GM21423 (cell line): ENCODE results near the gene POGLUT2.

ENCODE experiments used
- ATAC-seq: cut with Tn5 transposase; IDR thresholded peaks from one replicate; pipeline ENCODE4 v1.9.1; 2021; ENCODE audit warnings: mild to moderate bottlenecking, moderate library complexity; ENCODE audit not compliant: unreplicated experiment

Gene POGLUT2

GRCh38 chr13:102770435-102770834 lies 28.3 kb downstream of the POGLUT2 start:
- no peak for ATAC-seq

- ATAC-seq: no peak
These were observed 29.1 kb downstream of the POGLUT2 start for GRCh38 chr13:102769679-102770078.

GRCh38 chr13:102768909-102769308 lies 29.9 kb downstream of the POGLUT2 start:
- no peak for ATAC-seq

- ATAC-seq: no peak
These were observed 35.0 kb downstream of the POGLUT2 start for GRCh38 chr13:102763741-102764140.

GRCh38 chr13:102761071-102761470 lies 37.7 kb downstream of the POGLUT2 start:
- ATAC-seq: no peak

GRCh38 chr13:102758842-102759241 lies 39.9 kb downstream of the POGLUT2 start:
- no peak for ATAC-seq

- ATAC-seq: no peak
These were observed 41.8 kb downstream of the POGLUT2 start for GRCh38 chr13:102757006-102757405.

- ATAC-seq: no peak
These were observed 46.9 kb downstream of the POGLUT2 start for GRCh38 chr13:102751886-102752285.

GRCh38 chr13:102742506-102742905 lies 56.3 kb downstream of the POGLUT2 start:
- no peak for ATAC-seq

- ATAC-seq: no peak
These were observed 56.7 kb downstream of the POGLUT2 start for GRCh38 chr13:102742101-102742500.
